ENCODE results near the gene ALMS1. TPM values are rescaled to one million over a fixed set of nuclear protein-coding genes. Genes with fewer than 3 reads are reported as not detected.
"Not testable (repeated sequence)": the region's sequence is repeated elsewhere in the genome, so short reads cannot be mapped to it uniquely, and the experiment has no call there.

The ALMS1 gene
- total RNA-seq, 1 donor from 2014 or later = 25.0 TPM

- no peaks in the 10 kb centered on the region for H3K36me3 ChIP-seq
- H3K4me1 ChIP-seq = no peaks in the 10 kb centered on the region
- H3K27me3 ChIP-seq = no peaks in the 10 kb centered on the region
- H3K27ac ChIP-seq = no peak overlapping the region
- no peak for DNase-seq (ENCODE audit: extremely low spot score in 2 of 2)
- no peaks in the 10 kb centered on the region for H3K9me3 ChIP-seq
- H3K4me3 ChIP-seq = no peak overlapping the region
- TF ChIP-seq CTCF (IDR thresholded peaks at IDR 0.05) (no peak), POLR2AphosphoS5 (IDR thresholded peaks at IDR 0.05; ENCODE audit: insufficient read depth in 1 of 2, low read depth in 1 of 2) (no peak), POLR2A (IDR thresholded peaks at IDR 0.05) (no peak)
- intact Hi-C loops (cut with DNase I) = no loop called here
These were observed 252.8 kb downstream of the ALMS1 start for GRCh38 chr2:73638429-73638828.

- no peaks in the 10 kb centered on the region for H3K27me3 ChIP-seq
- no peaks in the 10 kb centered on the region for H3K36me3 ChIP-seq
- no peaks in the 10 kb centered on the region for H3K4me1 ChIP-seq
- intact Hi-C loops (cut with DNase I) = no loop called here
- TF ChIP-seq POLR2AphosphoS5 (IDR thresholded peaks at IDR 0.05; ENCODE audit: insufficient read depth in 1 of 2, low read depth in 1 of 2) (no peak), CTCF (IDR thresholded peaks at IDR 0.05) (no peak)
- no peak overlapping the region for H3K4me3 ChIP-seq
- no peak overlapping the region for H3K27ac ChIP-seq
- H3K9me3 ChIP-seq = no peaks in the 10 kb centered on the region
- DNase-seq (ENCODE audit: extremely low spot score in 2 of 2) = no peak
These were observed 254.9 kb downstream of the ALMS1 start for GRCh38 chr2:73640511-73640911.

GRCh38 chr2:73640946-73641766, 255.5 kb downstream of the ALMS1 start:
- H3K9me3 ChIP-seq = no peaks in the 10 kb centered on the region
- TF ChIP-seq POLR2A (IDR thresholded peaks at IDR 0.05) (no peak), CTCF (IDR thresholded peaks at IDR 0.05) (no peak), POLR2AphosphoS5 (IDR thresholded peaks at IDR 0.05; ENCODE audit: insufficient read depth in 1 of 2, low read depth in 1 of 2) (no peak)
- intact Hi-C loops (cut with DNase I) = no loop called here
- H3K4me1 ChIP-seq = no peaks in the 10 kb centered on the region
- H3K4me3 ChIP-seq = no peak overlapping the region
- H3K27me3 ChIP-seq = no peaks in the 10 kb centered on the region
- H3K27ac ChIP-seq = no peak overlapping the region
- no peak for DNase-seq (ENCODE audit: extremely low spot score in 2 of 2)
- no peaks in the 10 kb centered on the region for H3K36me3 ChIP-seq

GRCh38 chr2:73641767-73642062, 256.1 kb downstream of the ALMS1 start:
- H3K9me3 ChIP-seq = no peaks in the 10 kb centered on the region
- H3K4me1 ChIP-seq = no peaks in the 10 kb centered on the region
- no peak overlapping the region for H3K4me3 ChIP-seq
- intact Hi-C loops (cut with DNase I) = no loop called here
- TF ChIP-seq CTCF (IDR thresholded peaks at IDR 0.05) (no peak), POLR2A (IDR thresholded peaks at IDR 0.05) (no peak), POLR2AphosphoS5 (IDR thresholded peaks at IDR 0.05; ENCODE audit: insufficient read depth in 1 of 2, low read depth in 1 of 2) (no peak)
- DNase-seq (ENCODE audit: extremely low spot score in 2 of 2) = no peak
- H3K36me3 ChIP-seq = no peaks in the 10 kb centered on the region
- no peak overlapping the region for H3K27ac ChIP-seq
- H3K27me3 ChIP-seq = no peaks in the 10 kb centered on the region

GRCh38 chr2:73642338-73643018, 256.8 kb downstream of the ALMS1 start, which contains the start of gene NAT8:
Gene NAT8 (minus strand): TSS chr2:73642422. CDS start chr2:73641628, 794 bp downstream.
- no peak within 1 kb of the TSS for H3K4me3 ChIP-seq
- no peak for DNase-seq (ENCODE audit: extremely low spot score in 2 of 2)
- H3K27me3 ChIP-seq = no peaks in the 10 kb centered on the region
- H3K27ac ChIP-seq = no peak within 1 kb of the TSS
- intact Hi-C loops (cut with DNase I) = no loop called here
- no peaks in the 10 kb centered on the region for H3K36me3 ChIP-seq
- H3K4me1 ChIP-seq = no peaks in the 10 kb centered on the region
- H3K9me3 ChIP-seq = no peaks in the 10 kb centered on the region
- TF ChIP-seq POLR2A (IDR thresholded peaks at IDR 0.05) (no peak), CTCF (IDR thresholded peaks at IDR 0.05) (no peak), POLR2AphosphoS5 (IDR thresholded peaks at IDR 0.05; ENCODE audit: insufficient read depth in 1 of 2, low read depth in 1 of 2) (no peak)

GRCh38 chr2:73647690-73648089, 262.1 kb downstream of the ALMS1 start:
- not testable (repeated sequence) for H3K27ac ChIP-seq, H3K4me1 ChIP-seq

More at GRCh38 chr2:73647690-73648089, 262.1 kb downstream of the ALMS1 start:
- H3K36me3 ChIP-seq; H3K4me3 ChIP-seq; intact Hi-C loops (cut with DNase I); H3K27me3 ChIP-seq; H3K9me3 ChIP-seq; DNase-seq (ENCODE audit: extremely low spot score in 2 of 2): not testable (repeated sequence)
